Sigmoid colon (tissue), 7 donors: Measurements from ENCODE around the gene PACRG. TPM values are rescaled to one million over a fixed set of nuclear protein-coding genes. Genes with fewer than 3 reads are reported as not detected.

ENCODE experiments used
- DNase-seq: peaks from one replicate; pipeline ENCODE4 v3.0.0-alpha.2; 2019
- H3K27ac ChIP-seq, 4 donors: fragments of 200-600 bp; sonication (generic); one replicate each; pipeline ENCODE4 v1.5.1; 2016 to 2019; ENCODE audit warnings: mild to moderate bottlenecking in 1 of 4
- H3K27me3 ChIP-seq, 3 donors: fragments of 200-600 bp; sonication (generic); one replicate each; pipeline ENCODE4 v1.5.1; 2019; ENCODE audit warnings: mild to moderate bottlenecking in 1 of 3
- H3K36me3 ChIP-seq, 4 donors: fragments of 200-600 bp; sonication (generic); one replicate each; pipeline ENCODE4 v1.5.1; 2016 to 2019
- H3K4me1 ChIP-seq, 4 donors: fragments of 200-600 bp; sonication (generic); one replicate each; pipeline ENCODE4 v1.5.1; 2017 to 2019
- H3K4me3 ChIP-seq, 4 donors: fragments of 200-600 bp; sonication (generic); one replicate each; pipeline ENCODE4 v1.5.1; 2017 to 2019; ENCODE audit warnings: mild to moderate bottlenecking in 2 of 4, moderate library complexity in 1 of 4
- H3K9me3 ChIP-seq, 4 donors: fragments of 200-600 bp in 3 of 4; sonication (generic) in 3 of 4; one replicate each; pipeline versions ENCODE4 v1.5.1 to v1.6.1; 2013 to 2019
- EP300 ChIP-seq, 4 donors: sonication (generic); formaldehyde crosslinking; IDR thresholded peaks; one replicate each; pipeline ENCODE4 v1.6.1; 2017; ENCODE audit warnings: antibody characterized with exemption in 4 of 4
- POLR2A ChIP-seq, 2 donors: fragments of 450-650 bp; IDR thresholded peaks; one replicate each; pipeline ENCODE4 v1.6.1; 2016; ENCODE audit warnings: antibody characterized with exemption in 2 of 2, mild to moderate bottlenecking in 2 of 2, moderate library complexity in 2 of 2
- POLR2AphosphoS5 ChIP-seq, 4 donors: sonication (generic); formaldehyde crosslinking; IDR thresholded peaks; one replicate each; pipeline ENCODE4 v1.6.1; 2017; ENCODE audit warnings: antibody characterized with exemption in 4 of 4
- WGBS, 2 donors: extraction: QIAGEN DNeasy Blood & Tissue Kit; methylation state at CpG; one replicate each; pipeline ENCODE4 v1.1.7; 2013; 5-methylcytosine and 5-hydroxymethylcytosine counted together
- intact Hi-C: fragments of 100-400 bp; cut with DNase I; formaldehyde crosslinking; loops from one replicate; pipeline ENCODE4 v1.15.1; 2023
- polyA plus RNA-seq, 3 donors: library from polyadenylated mRNA; stranded (reverse); fragments of 200-250 nt; gene quantifications; one replicate each; pipeline ENCODE4 v1.2.3, GENCODE V29; 2013
- total RNA-seq, 4 donors: library from RNA; depleted of rRNA; stranded (reverse); fragments of >200 nt; gene quantifications; one replicate each; pipeline ENCODE4 v1.1.0, GENCODE V29; 2016
- TF ChIP-seq, protein P1 (sequence below), 4 experiments: fragments of 450-650 bp in 3 of 4; fragments of 200-600 bp in 1 of 4; IDR thresholded peaks; one replicate each; pipeline ENCODE4 v1.5.1; 2016 to 2019; ENCODE audit warnings: antibody characterized with exemption in 4 of 4, mild to moderate bottlenecking in 3 of 4, moderate library complexity in 2 of 4
- donor health status: healthy with polysubstance abuse.
- donor health status: Bipolar disorder and iron deficiency.
- donor health status: healthy.

Gene PACRG
- total and polyA plus RNA-seq, 7 donors: 0.12 to 6.9 (median 0.95) TPM; not detected in 2

DNA sequence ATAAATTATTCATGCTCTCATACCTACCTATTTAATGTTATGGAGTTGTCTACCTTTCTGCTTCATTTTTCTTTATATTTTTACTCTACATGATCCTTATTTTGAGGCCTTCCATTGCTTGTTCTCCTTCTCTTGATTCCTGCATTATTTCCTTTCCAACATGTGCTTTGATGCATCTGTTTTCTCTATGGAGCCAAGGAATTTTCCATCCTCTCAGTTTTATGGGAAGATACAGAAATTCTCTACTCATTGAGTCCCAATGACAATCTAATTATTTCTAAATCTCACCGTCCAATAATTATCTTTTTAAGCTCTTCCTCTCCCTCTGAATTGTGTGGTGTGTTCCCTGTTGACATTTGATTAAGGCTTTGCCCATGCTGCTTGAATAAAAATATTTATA, 136.0 kb downstream of the PACRG start:
- H3K27ac ChIP-seq: no peak overlapping the region
- no peaks in the 10 kb centered on the region for H3K36me3 ChIP-seq
- DNase-seq: no peak
- H3K9me3 ChIP-seq: no peaks in the 10 kb centered on the region
- intact Hi-C loops: no loop called here
- H3K4me1 ChIP-seq: no peaks in the 10 kb centered on the region
- WGBS, 2 donors: 84 to 86% methylated on average over 1 of the region's 1 CpG
- H3K4me3 ChIP-seq: no peak overlapping the region
- H3K27me3 ChIP-seq: no peaks in the 10 kb centered on the region
- TF ChIP-seq POLR2AphosphoS5 (IDR thresholded peaks at IDR 0.05) (no peak), EP300 (IDR thresholded peaks at IDR 0.05) (no peak), POLR2A (IDR thresholded peaks at IDR 0.05) (no peak)
- TF ChIP-seq, protein P1, sequence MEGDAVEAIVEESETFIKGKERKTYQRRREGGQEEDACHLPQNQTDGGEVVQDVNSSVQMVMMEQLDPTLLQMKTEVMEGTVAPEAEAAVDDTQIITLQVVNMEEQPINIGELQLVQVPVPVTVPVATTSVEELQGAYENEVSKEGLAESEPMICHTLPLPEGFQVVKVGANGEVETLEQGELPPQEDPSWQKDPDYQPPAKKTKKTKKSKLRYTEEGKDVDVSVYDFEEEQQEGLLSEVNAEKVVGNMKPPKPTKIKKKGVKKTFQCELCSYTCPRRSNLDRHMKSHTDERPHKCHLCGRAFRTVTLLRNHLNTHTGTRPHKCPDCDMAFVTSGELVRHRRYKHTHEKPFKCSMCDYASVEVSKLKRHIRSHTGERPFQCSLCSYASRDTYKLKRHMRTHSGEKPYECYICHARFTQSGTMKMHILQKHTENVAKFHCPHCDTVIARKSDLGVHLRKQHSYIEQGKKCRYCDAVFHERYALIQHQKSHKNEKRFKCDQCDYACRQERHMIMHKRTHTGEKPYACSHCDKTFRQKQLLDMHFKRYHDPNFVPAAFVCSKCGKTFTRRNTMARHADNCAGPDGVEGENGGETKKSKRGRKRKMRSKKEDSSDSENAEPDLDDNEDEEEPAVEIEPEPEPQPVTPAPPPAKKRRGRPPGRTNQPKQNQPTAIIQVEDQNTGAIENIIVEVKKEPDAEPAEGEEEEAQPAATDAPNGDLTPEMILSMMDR (IDR thresholded peaks at IDR 0.05): no peak

DNA sequence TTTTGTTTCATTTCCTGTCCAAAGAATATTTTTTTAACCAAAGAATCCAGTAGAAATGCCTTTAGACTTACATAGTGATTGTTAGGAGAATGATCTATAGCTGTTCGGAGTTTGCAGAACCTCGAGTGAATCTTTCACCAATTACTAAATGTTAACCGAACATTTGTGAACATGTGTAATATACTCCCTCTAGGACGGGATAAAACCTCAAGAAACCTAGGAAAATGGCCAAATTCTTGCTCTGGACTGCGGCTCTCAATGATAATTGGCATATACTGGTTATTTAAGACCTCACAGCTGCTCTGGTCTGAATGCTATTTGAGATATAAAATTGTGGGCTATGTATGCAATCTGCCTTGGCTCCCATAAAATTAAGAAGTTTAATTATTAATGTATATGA, 137.1 kb downstream of the PACRG start:
- no peaks in the 10 kb centered on the region for H3K36me3 ChIP-seq
- no peaks in the 10 kb centered on the region for H3K27me3 ChIP-seq
- DNase-seq: no peak
- no peak overlapping the region for H3K4me3 ChIP-seq
- no peak for TF ChIP-seq POLR2AphosphoS5 (IDR thresholded peaks at IDR 0.05)
- no peak for TF ChIP-seq POLR2A (IDR thresholded peaks at IDR 0.05)
- TF ChIP-seq EP300 (IDR thresholded peaks at IDR 0.05): no peak
- TF ChIP-seq, protein P1 (IDR thresholded peaks at IDR 0.05): no peak
- H3K4me1 ChIP-seq: no peaks in the 10 kb centered on the region
- H3K9me3 ChIP-seq: no peaks in the 10 kb centered on the region
- H3K27ac ChIP-seq: no peak overlapping the region
- intact Hi-C loops: no loop called here
- 64 to 83% methylated on average over 5 of the region's 5 CpGs for WGBS, 2 donors

- TF ChIP-seq, protein P1 (IDR thresholded peaks at IDR 0.05): no peak
- TF ChIP-seq POLR2AphosphoS5 (IDR thresholded peaks at IDR 0.05) (no peak), POLR2A (IDR thresholded peaks at IDR 0.05) (no peak), EP300 (IDR thresholded peaks at IDR 0.05) (no peak)
- no peaks in the 10 kb centered on the region for H3K36me3 ChIP-seq
- no peak for DNase-seq
- intact Hi-C loops: no loop called here
- no peak overlapping the region for H3K27ac ChIP-seq
- no peaks in the 10 kb centered on the region for H3K4me1 ChIP-seq
- no peak overlapping the region for H3K4me3 ChIP-seq
- WGBS, 2 donors: 30 to 56% methylated on average over 1 of the region's 1 CpG
- H3K27me3 ChIP-seq: no peaks in the 10 kb centered on the region
- no peaks in the 10 kb centered on the region for H3K9me3 ChIP-seq
Measured at GRCh38 chr6:162866656-162867055, 138.9 kb downstream of the PACRG start.

GRCh38 chr6:162868397-162868796, 140.6 kb downstream of the PACRG start:
- WGBS, 2 donors: 92 to 95% methylated on average over 18 of the region's 18 CpGs
- Histone ChIP-seq H3K36me3 (no peaks in the 10 kb centered on the region), H3K9me3 (no peaks in the 10 kb centered on the region), H3K4me1 (no peaks in the 10 kb centered on the region), H3K27me3 (no peaks in the 10 kb centered on the region), H3K4me3 (no peak overlapping the region), H3K27ac (no peak overlapping the region)
- TF ChIP-seq POLR2A (IDR thresholded peaks at IDR 0.05) (no peak), POLR2AphosphoS5 (IDR thresholded peaks at IDR 0.05) (no peak), EP300 (IDR thresholded peaks at IDR 0.05) (no peak)
- TF ChIP-seq, protein P1 (IDR thresholded peaks at IDR 0.05): no peak
- no peak for DNase-seq
- intact Hi-C loops: no loop called here

GRCh38 chr6:162871966-162872365, 144.2 kb downstream of the PACRG start:
- 84 to 95% methylated on average over 1 of the region's 1 CpG for WGBS, 2 donors
- TF ChIP-seq EP300 (IDR thresholded peaks at IDR 0.05) (no peak), POLR2A (IDR thresholded peaks at IDR 0.05) (no peak)
- no peaks in the 10 kb centered on the region for H3K4me1 ChIP-seq
- no peak overlapping the region for H3K4me3 ChIP-seq
- no peak overlapping the region for H3K27ac ChIP-seq
- H3K27me3 ChIP-seq: no peaks in the 10 kb centered on the region
- intact Hi-C loops: no loop called here
- no peak for DNase-seq
- H3K36me3 ChIP-seq: no peaks in the 10 kb centered on the region
- no peaks in the 10 kb centered on the region for H3K9me3 ChIP-seq
